Right ventricle myocardium inferior (tissue), 1 donor: Measurements from ENCODE around the gene GPATCH2L. TPM values are rescaled to one million over a fixed set of nuclear protein-coding genes. Genes with fewer than 3 reads are reported as not detected.

Experiments used
- ATAC-seq: fragments of 200-7000 bp; cut with Tn5 transposase; one replicate; pipeline ENCODE4 v1.9.1; 2020; ENCODE audit warnings: mild to moderate bottlenecking, moderate library complexity
- DNase-seq: peaks from one replicate; pipeline ENCODE4 v3.0.0; 2021; ENCODE audit errors: missing footprints
- intact Hi-C: fragments of 100-400 bp; cut with DNase I; formaldehyde crosslinking; loops from one replicate; pipeline ENCODE4 v1.11.0; 2022
- total RNA-seq: library from RNA; stranded (reverse); fragmentation: NEBNext Ultra II Directional; extraction: Animal tissue kit (Norgen Biotek cat#: 25700); gene quantifications from one replicate; pipeline ENCODE4 v1.2.1, GENCODE V29; 2021
- donor health status: DM: no; HTN: yes; CAD: no; lungs with severe emphysema.

GPATCH2L gene
- total RNA-seq, 1 donor from 2014 or later = 21.7 TPM

- ATAC-seq (no peak), DNase-seq (no peak)
- intact Hi-C loops = no loop called here
Measured at GRCh38 chr14:76186308-76187027, 34.7 kb downstream of the GPATCH2L start.

- DNase-seq = peak; percentile 57
- intact Hi-C loops = no loop called here
- peak; percentile 79 for ATAC-seq
Measured at GRCh38 chr14:76191297-76191696, 39.6 kb downstream of the GPATCH2L start.

DNA sequence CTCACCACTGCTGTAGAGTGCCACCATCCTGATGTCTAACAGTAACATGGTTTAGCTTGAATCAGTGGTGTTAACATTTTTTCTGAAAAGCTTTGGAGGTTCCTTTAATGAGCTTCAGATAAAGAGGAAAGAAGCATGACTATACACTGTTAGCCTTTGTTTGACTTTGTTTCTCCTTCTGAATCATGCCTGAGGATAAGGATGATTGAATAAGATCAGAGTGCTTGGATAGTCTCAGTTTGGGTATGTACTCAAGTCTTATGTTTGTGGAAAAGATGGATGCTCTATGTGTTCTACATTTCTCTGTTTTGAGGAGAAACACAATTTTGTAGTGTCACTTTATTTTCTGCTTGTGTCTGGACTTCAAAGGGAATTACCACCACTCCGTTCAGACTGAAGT lies 42.0 kb downstream of the GPATCH2L start:
- intact Hi-C loops = no loop called here
- no peak for ATAC-seq
- DNase-seq = no peak

DNA sequence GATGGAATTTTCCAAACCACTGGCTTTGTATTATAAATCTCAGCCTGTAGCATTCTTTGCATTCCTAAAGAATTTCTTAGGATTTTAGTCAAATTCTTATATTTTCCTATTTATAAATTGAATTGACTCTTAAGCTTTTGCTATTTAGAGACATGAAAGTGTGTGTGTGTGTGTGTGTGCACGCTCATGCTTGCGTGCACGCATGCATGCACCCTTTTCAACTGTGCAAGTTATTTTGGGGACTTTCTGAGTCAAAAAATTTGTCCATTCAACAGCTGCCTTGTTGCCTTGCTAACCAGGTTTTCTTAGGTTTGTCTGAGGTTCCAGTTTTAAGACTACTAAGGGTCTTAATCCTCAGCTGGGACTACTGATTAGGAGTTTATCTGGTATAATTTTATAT lies 42.6 kb downstream of the GPATCH2L start:
- DNase-seq = no peak
- intact Hi-C loops = no loop called here
- no peak for ATAC-seq

GRCh38 chr14:76195003-76195402 lies 43.3 kb downstream of the GPATCH2L start:
- no peak for ATAC-seq
- DNase-seq = no peak
- intact Hi-C loops = no loop called here

- no peak for DNase-seq
- no peak for ATAC-seq
- intact Hi-C loops = no loop called here
Measured at GRCh38 chr14:76196980-76197695, 45.4 kb downstream of the GPATCH2L start.

GRCh38 chr14:76201162-76201561 lies 49.4 kb downstream of the GPATCH2L start:
- intact Hi-C loops = loop anchor here (10.0 kb wide), 1 partner anchor 154 kb away; no protein-coding TSS in a partner anchor
- ATAC-seq (no peak), DNase-seq (no peak)

- intact Hi-C loops = loop anchor here (10.0 kb wide), 1 partner anchor 151 kb away; no protein-coding TSS in a partner anchor
Measured at GRCh38 chr14:76203086-76204001, 51.6 kb downstream of the GPATCH2L start.

DNA sequence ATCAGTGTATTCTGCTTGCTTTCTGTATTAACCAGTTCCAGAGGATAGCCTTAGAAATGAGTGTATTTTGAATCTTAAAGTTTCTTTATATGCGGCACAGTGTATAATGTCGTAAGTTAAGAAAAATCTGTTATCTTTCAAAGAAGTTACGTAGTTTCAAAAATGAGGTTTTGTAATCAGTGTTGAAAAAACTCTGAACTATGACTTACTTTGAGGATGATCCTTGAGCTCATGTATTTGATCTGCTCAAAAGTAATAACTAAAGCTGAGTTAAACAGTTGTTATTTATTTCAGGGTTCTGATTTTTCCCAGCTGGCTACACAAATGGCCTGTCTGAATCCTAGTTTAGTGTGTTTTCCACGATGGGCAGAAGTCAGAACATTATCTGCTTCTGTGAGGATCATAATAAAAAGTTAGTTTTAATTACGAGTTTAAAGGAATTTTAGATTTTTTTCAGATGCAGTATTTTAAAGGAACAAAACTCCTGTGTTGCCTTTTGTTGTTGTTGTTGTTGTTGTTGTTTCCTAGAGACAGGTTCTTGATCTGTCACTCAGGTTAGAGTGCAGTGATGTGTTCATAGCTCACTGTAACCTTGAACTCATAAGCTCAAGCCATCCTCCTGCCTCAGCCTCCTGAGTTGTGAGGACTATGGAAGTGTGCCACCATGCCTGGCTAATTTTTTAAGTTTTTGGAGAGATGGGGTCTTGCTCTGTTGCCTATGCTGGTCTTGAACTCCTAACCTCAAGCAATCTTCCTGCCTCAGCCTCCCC lies 52.9 kb downstream of the GPATCH2L start:
- DNase-seq = no peak
- ATAC-seq = no peak
- intact Hi-C loops = loop anchor here (10.0 kb wide), 1 partner anchor 150 kb away; no protein-coding TSS in a partner anchor

More at GRCh38 chr14:76203086-76204001, 51.6 kb downstream of the GPATCH2L start:
- DNase-seq = peak; percentile 41
- no peak for ATAC-seq

GRCh38 chr14:76205708-76206107 lies 54.0 kb downstream of the GPATCH2L start:
- intact Hi-C loops = loop anchor here (10.0 kb wide), 1 partner anchor 149 kb away; no protein-coding TSS in a partner anchor
- DNase-seq = no peak
- ATAC-seq = no peak

DNA sequence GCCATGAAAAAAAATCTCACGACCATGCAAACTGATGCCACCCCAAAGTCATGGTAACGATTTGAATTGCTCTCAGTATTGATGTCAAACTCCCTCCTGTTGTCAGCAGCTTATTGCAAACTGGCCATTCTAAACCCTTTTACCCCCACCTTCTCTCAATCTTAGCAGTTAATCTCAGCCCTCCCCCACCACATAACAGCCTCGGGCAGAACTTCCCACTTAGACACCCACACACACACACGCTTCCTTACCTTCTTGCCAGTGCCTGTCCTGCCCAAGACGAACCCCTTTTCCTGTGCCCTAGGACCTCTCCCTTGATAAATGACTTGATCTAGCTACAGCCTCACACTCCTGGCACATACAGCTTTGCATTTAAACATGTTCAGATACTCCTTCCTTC lies 56.6 kb downstream of the GPATCH2L start:
- no peak for ATAC-seq
- intact Hi-C loops = loop anchor here (10.0 kb wide), 1 partner anchor 146 kb away; no protein-coding TSS in a partner anchor
- DNase-seq = no peak

DNA sequence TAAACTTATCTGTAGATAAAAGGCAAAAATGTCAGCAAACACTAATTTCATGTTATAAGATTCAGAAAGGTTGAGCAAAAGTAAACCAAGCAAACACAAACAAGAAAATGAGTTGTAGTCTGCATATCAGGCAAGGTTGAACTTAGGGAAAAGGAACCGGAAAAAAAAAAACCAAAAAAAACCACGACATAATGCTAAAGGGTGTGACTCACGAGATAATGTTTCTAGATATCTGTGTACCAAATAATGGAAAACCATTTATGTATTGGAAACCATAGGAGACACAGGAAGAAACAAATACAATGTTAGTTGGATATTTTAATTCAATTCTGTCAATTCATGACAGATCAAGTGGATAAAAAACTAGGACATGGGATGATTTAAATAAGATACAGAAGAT lies 60.5 kb downstream of the GPATCH2L start:
- intact Hi-C loops = no loop called here
- DNase-seq (no peak), ATAC-seq (no peak)

DNA sequence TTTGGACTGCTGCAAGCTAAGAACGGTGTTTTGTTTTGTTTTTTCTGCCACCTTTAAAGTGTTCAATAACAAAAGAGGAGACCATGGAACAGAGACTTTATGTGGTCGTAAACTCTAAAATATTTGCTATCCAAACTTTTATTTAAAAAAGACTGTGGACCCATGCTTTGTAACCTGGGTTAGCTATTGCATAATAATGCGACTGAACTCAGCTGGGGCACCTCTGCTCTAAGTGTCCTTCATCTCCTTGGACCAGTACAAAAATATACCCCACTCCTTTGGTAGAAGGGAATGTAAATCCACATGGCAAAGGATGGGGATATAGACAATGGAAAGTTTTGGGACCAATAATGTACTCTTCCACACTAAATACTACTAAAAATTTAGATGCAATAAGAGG lies 65.5 kb downstream of the GPATCH2L start:
- DNase-seq = no peak
- intact Hi-C loops = no loop called here
- no peak for ATAC-seq

DNA sequence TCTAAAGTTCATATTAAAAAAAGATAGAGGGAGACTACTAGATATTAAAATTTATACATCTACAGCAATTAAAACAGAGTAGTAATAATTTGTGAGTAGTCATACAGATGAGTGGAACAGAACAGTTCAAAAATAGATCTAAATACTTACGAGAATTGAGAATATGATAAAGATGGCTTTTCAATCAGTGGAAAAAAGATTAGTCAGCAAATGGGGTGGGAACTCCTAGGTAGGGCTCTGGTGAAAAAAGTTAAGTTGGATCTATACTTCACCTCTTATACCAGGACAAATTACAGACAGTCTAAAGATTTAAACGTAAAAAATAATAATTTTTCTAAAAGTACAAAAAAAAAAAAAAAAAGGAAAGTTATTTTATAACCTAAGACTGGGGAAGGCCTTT lies 66.9 kb downstream of the GPATCH2L start:
- ATAC-seq (no peak), DNase-seq (no peak)
- intact Hi-C loops = no loop called here

- intact Hi-C loops = no loop called here
- DNase-seq = no peak
Measured at GRCh38 chr14:76219873-76220272, 68.2 kb downstream of the GPATCH2L start.

GRCh38 chr14:76227450-76228050 lies 75.8 kb downstream of the GPATCH2L start:
- ATAC-seq (no peak), DNase-seq (no peak)
- intact Hi-C loops = no loop called here

More at GRCh38 chr14:76219873-76220272, 68.2 kb downstream of the GPATCH2L start:
- no peak for ATAC-seq

DNA sequence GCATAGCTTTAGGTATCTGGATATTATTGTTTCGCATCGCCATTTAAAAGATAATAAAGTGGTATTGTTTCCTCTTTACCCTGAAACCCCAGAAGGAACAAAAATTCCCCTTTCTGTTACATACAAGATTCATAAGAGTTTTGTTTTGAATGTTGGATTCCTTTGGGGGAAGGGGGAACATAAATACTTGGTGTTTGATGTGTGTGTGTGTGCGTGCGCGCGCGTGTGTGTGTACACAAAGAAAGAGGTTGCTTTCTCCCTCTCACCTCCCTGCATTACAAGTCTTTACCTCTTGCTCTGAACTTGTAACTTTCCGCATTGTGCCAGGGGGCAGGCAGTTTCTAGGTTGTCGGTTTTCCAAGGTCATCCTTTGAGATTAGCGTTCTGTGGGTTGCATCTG lies 76.4 kb downstream of the GPATCH2L start:
- DNase-seq = no peak
- ATAC-seq = no peak
- intact Hi-C loops = no loop called here

DNA sequence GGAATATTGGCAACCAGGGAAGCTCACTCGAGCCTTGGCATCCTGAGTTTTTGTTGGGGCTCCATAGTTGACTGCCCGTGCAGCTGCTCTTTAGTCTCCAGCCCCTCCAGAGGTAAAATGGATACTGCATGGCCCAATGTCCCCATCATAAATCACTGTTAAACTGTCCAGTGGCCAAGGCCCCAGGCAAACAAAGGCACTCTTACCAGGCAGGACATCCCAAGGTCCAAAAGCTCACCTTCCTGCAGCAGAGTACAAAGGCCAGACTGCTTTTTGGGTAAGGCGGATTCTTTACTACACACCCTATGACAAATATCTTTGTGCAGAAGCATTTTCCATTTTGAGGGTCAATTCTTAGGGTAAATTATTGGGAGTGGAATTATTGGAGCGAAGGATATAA lies 81.1 kb downstream of the GPATCH2L start:
- DNase-seq (no peak), ATAC-seq (no peak)
- intact Hi-C loops = no loop called here
